Measurements from ENCODE around the gene ACOX2. TPM values are rescaled to one million over a fixed set of nuclear protein-coding genes. Genes with fewer than 3 reads are reported as not detected.

Gene ACOX2
- total and polyA plus RNA-seq, 5 donors: 23.4 to 42.2 (median 39.9) TPM

- Histone ChIP-seq H3K27me3 (ENCODE audit: control insufficient read depth, insufficient read depth) (no peaks in the 10 kb centered on the region), H3K27ac (ENCODE audit: low read length) (peak overlapping the region; percentile 97), H3K4me3 (ENCODE audit: low read length) (peak overlapping the region; percentile 63), H3K4me1 (ENCODE audit: control insufficient read depth, insufficient read depth, low read length) (peaks cover 21% of the 10 kb centered on the region), H3K9me3 (ENCODE audit: control insufficient read depth, low read length) (no peaks in the 10 kb centered on the region)
- 24% methylated on average over 8 of the region's 8 CpGs for WGBS
- DNase-seq (peak in 2 of 3 donors; percentile 51 to 77), ATAC-seq (peak; percentile 17 to 52)
- intact Hi-C loops (cut with DNase I): loop anchor here in 1 of 4 donors (2.0 kb wide), 1 partner anchor 55 kb away; no protein-coding TSS in a partner anchor
Observed at GRCh38 chr3:58575971-58576652, 39.1 kb upstream of the ACOX2 start.

GRCh38 chr3:58574682-58575081 lies 37.7 kb upstream of the ACOX2 start:
- no peaks in the 10 kb centered on the region for H3K27me3 ChIP-seq (ENCODE audit: control insufficient read depth, insufficient read depth)
- WGBS: 79% methylated on average over 4 of the region's 4 CpGs
- H3K27ac ChIP-seq (ENCODE audit: low read length): no peak overlapping the region
- intact Hi-C loops (cut with DNase I): no loop called here
- DNase-seq (no peak), ATAC-seq (no peak)
- no peaks in the 10 kb centered on the region for H3K9me3 ChIP-seq (ENCODE audit: control insufficient read depth, low read length)
- H3K4me3 ChIP-seq (ENCODE audit: low read length): no peak overlapping the region
- H3K4me1 ChIP-seq (ENCODE audit: control insufficient read depth, insufficient read depth, low read length): peaks cover 21% of the 10 kb centered on the region

- 67% methylated on average over 3 of the region's 3 CpGs for WGBS
- ATAC-seq: no peak
- no peak for DNase-seq
- intact Hi-C loops (cut with DNase I): no loop called here
- no peak overlapping the region for H3K4me3 ChIP-seq (ENCODE audit: low read length)
- peaks cover 21% of the 10 kb centered on the region for H3K4me1 ChIP-seq (ENCODE audit: control insufficient read depth, insufficient read depth, low read length)
- no peaks in the 10 kb centered on the region for H3K27me3 ChIP-seq (ENCODE audit: control insufficient read depth, insufficient read depth)
- no peak overlapping the region for H3K27ac ChIP-seq (ENCODE audit: low read length)
- H3K9me3 ChIP-seq (ENCODE audit: control insufficient read depth, low read length): no peaks in the 10 kb centered on the region
Observed at GRCh38 chr3:58574106-58574505, 37.1 kb upstream of the ACOX2 start.

- no peak overlapping the region for H3K27ac ChIP-seq (ENCODE audit: low read length)
- WGBS: 37% methylated on average over 6 of the region's 6 CpGs
- no peaks in the 10 kb centered on the region for H3K27me3 ChIP-seq (ENCODE audit: control insufficient read depth, insufficient read depth)
- no peak overlapping the region for H3K4me3 ChIP-seq (ENCODE audit: low read length)
- no peaks in the 10 kb centered on the region for H3K9me3 ChIP-seq (ENCODE audit: control insufficient read depth, low read length)
- intact Hi-C loops (cut with DNase I): no loop called here
- peaks cover 18% of the 10 kb centered on the region for H3K4me1 ChIP-seq (ENCODE audit: control insufficient read depth, insufficient read depth, low read length)
- peak; percentile 30 to 49 for ATAC-seq
- DNase-seq: peak in 1 of 3 donors; percentile 76
Observed at GRCh38 chr3:58573640-58574039, 36.6 kb upstream of the ACOX2 start.

DNA sequence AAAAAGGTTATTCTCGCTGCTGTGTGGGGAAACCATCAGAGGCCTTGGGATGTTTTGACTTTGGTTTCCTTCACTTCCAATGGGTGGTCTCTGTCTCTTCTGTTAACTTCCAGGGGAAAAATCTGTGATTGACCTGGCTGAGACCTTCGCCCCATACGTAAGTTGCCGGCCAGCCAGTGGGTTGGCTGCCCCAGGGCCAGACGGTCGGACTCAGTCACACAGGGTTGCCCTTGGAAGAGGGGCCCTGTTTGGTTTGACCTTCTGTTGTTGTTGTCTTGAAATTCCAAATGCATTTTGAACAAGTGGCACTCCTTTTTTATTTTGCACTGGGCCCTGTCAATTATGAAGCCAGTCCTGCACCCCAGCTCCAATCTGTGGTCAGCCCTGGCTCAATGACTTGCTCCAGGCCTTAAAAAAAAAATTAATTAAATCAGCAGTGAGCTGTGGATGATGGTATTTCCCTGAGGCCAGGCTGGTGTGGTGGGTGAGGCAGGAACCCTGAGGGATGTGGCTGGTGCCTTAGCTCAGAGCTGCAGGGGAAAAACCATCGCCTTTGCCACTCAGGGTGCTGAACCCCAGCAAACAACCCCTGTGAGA lies 35.7 kb upstream of the ACOX2 start:
- no peak for ATAC-seq
- Histone ChIP-seq H3K9me3 (ENCODE audit: control insufficient read depth, low read length) (no peaks in the 10 kb centered on the region), H3K4me1 (ENCODE audit: control insufficient read depth, insufficient read depth, low read length) (peaks cover 15% of the 10 kb centered on the region), H3K27ac (ENCODE audit: low read length) (no peak overlapping the region), H3K4me3 (ENCODE audit: low read length) (no peak overlapping the region), H3K27me3 (ENCODE audit: control insufficient read depth, insufficient read depth) (no peaks in the 10 kb centered on the region)
- intact Hi-C loops (cut with DNase I): no loop called here
- 96% methylated on average over 7 of the region's 7 CpGs for WGBS
- no peak for DNase-seq

- no peaks in the 10 kb centered on the region for H3K9me3 ChIP-seq (ENCODE audit: control insufficient read depth, low read length)
- H3K4me1 ChIP-seq (ENCODE audit: control insufficient read depth, insufficient read depth, low read length): peaks cover 10% of the 10 kb centered on the region
- ATAC-seq (no peak), DNase-seq (no peak)
- intact Hi-C loops (cut with DNase I): no loop called here
- H3K27ac ChIP-seq (ENCODE audit: low read length): no peak overlapping the region
- H3K4me3 ChIP-seq (ENCODE audit: low read length): no peak overlapping the region
- no peaks in the 10 kb centered on the region for H3K27me3 ChIP-seq (ENCODE audit: control insufficient read depth, insufficient read depth)
- 87% methylated on average over 13 of the region's 13 CpGs for WGBS
Observed at GRCh38 chr3:58572013-58572633, 35.1 kb upstream of the ACOX2 start.

DNA sequence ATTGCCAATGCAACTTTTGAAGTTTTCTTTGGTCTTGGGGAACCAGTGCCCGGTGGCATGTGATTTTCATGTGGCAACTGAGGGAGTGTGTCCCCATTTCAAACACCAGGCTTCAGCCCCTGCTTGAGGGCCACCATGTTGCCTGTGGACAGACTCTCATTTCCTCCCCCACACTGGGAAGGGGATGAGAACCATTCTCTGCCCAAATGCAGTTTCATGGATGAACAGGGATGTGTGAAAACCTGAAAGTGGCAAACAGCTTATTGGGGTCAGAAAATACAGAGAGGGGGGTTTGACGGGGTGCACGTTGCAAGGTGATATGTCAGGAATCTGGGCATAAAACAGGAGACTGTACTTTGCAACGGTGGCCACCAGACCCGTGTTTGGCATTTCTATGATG lies 33.9 kb upstream of the ACOX2 start:
- intact Hi-C loops (cut with DNase I): no loop called here
- Histone ChIP-seq H3K4me3 (ENCODE audit: low read length) (no peak overlapping the region), H3K27ac (ENCODE audit: low read length) (no peak overlapping the region), H3K27me3 (ENCODE audit: control insufficient read depth, insufficient read depth) (no peaks in the 10 kb centered on the region), H3K4me1 (ENCODE audit: control insufficient read depth, insufficient read depth, low read length) (peaks cover 9% of the 10 kb centered on the region), H3K9me3 (ENCODE audit: control insufficient read depth, low read length) (no peaks in the 10 kb centered on the region)
- WGBS: 94% methylated on average over 5 of the region's 5 CpGs
- ATAC-seq: no peak
- DNase-seq: no peak

DNA sequence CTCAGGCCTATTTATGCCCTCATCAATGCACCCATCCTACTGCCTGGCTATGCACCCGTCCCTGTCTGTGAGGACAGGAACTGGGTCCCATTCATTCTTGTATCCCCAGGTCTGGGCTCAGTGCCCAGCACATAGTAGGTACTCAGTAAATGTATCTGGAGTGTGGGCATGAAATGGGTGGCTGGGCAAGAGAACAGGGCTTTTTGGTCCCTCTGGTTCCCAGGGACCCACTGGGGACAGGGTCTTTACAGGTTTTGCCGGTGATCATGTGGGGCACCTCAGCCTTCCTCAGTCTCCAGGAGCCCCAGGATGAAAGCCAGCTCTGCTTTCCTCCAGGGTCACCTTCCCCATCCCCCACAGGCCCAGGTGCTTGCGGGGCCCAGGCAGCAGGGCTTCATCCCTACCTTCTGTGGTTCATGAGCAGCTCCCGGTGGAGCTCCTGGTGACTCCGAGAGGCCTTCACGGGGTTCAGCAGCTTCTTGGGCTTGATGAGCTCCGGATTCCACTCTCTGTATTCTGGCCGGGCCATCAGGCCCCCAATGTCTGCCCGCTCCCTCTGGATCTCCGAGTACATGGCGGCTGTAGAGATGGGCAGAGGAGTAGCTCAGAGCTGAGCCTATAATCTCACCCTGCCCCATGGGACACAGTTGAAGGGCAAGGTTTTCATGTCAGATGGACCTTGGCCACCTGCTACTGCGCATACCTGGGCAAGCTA lies 32.5 kb upstream of the ACOX2 start:
- H3K27ac ChIP-seq (ENCODE audit: low read length): no peak overlapping the region
- no peaks in the 10 kb centered on the region for H3K9me3 ChIP-seq (ENCODE audit: control insufficient read depth, low read length)
- no peak overlapping the region for H3K4me3 ChIP-seq (ENCODE audit: low read length)
- DNase-seq (no peak), ATAC-seq (no peak)
- H3K4me1 ChIP-seq (ENCODE audit: control insufficient read depth, insufficient read depth, low read length): no peaks in the 10 kb centered on the region
- H3K27me3 ChIP-seq (ENCODE audit: control insufficient read depth, insufficient read depth): no peaks in the 10 kb centered on the region
- intact Hi-C loops (cut with DNase I): loop anchor here in 3 of 4 donors (2.0 kb wide), 1 partner anchor 59 kb away; no protein-coding TSS in a partner anchor
- WGBS: 90% methylated on average over 12 of the region's 12 CpGs

DNA sequence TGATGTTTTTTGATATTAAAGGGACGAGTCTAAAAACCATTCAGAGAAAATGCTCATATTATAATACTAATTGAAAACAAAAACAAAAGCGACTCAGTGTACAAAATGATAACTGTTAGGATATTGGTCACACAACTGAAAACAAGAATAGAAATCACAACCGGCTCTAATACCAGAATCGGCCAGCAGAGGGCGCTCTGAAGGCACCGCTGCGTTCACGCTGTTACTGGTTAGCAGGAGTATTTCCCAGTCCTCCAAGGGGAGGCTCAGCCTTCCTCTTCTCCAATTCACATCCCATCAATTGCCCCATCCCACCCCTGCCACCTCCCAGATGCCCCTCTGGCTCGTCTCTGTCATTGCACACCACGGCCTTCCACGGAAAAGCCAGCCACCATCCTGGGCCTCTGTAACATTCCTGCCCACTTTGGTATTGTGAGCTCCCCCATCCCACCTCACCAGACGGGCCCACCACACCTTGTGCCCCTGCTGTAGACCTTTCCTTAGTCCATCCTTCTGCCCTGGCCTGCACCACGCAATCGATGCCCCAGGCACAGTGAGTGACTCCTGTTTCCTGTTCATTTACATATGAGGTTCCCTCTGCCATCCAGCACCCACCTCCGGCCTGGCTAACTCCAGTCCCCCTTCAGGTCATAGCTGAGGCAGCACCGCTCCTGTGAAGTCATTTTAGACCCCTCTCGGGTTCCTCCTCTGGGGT lies 31.7 kb upstream of the ACOX2 start:
- intact Hi-C loops (cut with DNase I): loop anchor here in 3 of 4 donors (2.0 kb wide), 1 partner anchor 60 kb away; no protein-coding TSS in a partner anchor
- Histone ChIP-seq H3K27ac (ENCODE audit: low read length) (no peak overlapping the region), H3K9me3 (ENCODE audit: control insufficient read depth, low read length) (no peaks in the 10 kb centered on the region), H3K27me3 (ENCODE audit: control insufficient read depth, insufficient read depth) (no peaks in the 10 kb centered on the region), H3K4me1 (ENCODE audit: control insufficient read depth, insufficient read depth, low read length) (no peaks in the 10 kb centered on the region), H3K4me3 (ENCODE audit: low read length) (no peak overlapping the region)
- DNase-seq: peak; percentile 72 to 92 (median 88)
- WGBS: 27% methylated on average over 17 of the region's 17 CpGs
- ATAC-seq: peak; percentile 56 to 65

- 90% methylated on average over 7 of the region's 7 CpGs for WGBS
- DNase-seq: no peak
- Histone ChIP-seq H3K9me3 (ENCODE audit: control insufficient read depth, low read length) (no peaks in the 10 kb centered on the region), H3K27me3 (ENCODE audit: control insufficient read depth, insufficient read depth) (no peaks in the 10 kb centered on the region), H3K4me3 (ENCODE audit: low read length) (no peak overlapping the region), H3K4me1 (ENCODE audit: control insufficient read depth, insufficient read depth, low read length) (no peaks in the 10 kb centered on the region), H3K27ac (ENCODE audit: low read length) (no peak overlapping the region)
- intact Hi-C loops (cut with DNase I): loop anchor here in 1 of 4 donors (2.0 kb wide), 1 partner anchor 64 kb away; no protein-coding TSS in a partner anchor
- ATAC-seq: no peak
Observed at GRCh38 chr3:58567251-58567515, 30.2 kb upstream of the ACOX2 start.
